NCI-H2081 (cell line): ENCODE measurements around the gene EIF4G3.
A peak's percentile ranks its signal among the peaks of the same experiment; 100 is the strongest.
"Not testable (repeated sequence)": the region's sequence is repeated elsewhere in the genome, so short reads cannot be mapped to it uniquely, and the experiment has no call there.

Source experiments
- DNase-seq, 2 experiments: peaks; one replicate each; lab custom pipeline; 2025; lab: John Stamatoyannopoulos, UW

EIF4G3 gene

DNA sequence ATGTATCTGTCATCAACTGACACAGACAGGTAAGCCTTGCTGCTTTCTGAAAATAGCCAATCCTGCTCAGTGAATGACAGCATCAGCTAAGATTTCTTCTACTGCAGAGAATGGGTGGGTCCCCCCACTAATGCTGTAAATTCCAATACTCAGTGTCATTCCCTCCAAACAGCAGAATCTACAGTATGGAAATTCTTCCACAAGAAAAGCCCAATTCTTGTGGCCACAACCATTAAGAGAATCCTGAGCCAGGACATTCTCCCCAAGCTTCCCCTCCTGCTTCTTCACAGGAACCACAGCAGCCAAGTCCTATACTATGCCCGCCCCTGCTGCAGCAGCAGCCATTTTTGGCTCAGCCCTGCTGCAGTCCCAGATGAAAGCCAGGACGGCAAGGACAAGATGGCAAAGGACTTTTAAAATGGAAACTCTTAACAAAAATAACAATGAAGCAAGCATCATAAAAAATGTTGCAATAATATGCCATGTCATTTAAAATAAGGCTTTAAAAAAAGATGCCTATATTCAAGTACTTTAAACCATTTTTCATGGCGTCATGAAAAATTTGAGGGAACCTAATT, 26.8 kb downstream of the EIF4G3 start:
- no peak for DNase-seq

DNA sequence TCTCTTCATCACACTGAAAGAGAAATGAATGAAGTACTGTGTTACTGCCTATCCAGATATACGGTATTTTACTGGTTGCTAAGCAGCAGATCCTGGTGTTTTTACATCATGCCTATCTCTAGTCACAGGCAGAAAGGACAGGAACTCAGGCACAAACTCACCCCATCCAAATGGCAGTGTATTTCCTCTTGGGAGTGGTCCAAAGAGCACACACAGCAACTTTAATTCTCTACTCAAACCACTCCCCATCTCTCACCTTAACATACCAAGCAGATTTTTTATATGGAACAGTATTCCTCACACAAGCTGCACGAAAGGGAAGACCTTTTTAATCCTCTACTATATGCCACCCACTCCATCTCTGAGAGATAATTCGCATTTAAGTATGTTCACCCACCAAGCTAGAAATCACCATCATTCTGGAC, 27.3 kb downstream of the EIF4G3 start:
- peak; percentile 20 to 56 for DNase-seq

GRCh38 chr1:21143752-21144151, 32.9 kb downstream of the EIF4G3 start:
- no peak for DNase-seq

- no peak for DNase-seq
Measured at GRCh38 chr1:21143138-21143537, 33.6 kb downstream of the EIF4G3 start.

GRCh38 chr1:21141030-21141429, 35.7 kb downstream of the EIF4G3 start:
- DNase-seq, result no peak

DNA sequence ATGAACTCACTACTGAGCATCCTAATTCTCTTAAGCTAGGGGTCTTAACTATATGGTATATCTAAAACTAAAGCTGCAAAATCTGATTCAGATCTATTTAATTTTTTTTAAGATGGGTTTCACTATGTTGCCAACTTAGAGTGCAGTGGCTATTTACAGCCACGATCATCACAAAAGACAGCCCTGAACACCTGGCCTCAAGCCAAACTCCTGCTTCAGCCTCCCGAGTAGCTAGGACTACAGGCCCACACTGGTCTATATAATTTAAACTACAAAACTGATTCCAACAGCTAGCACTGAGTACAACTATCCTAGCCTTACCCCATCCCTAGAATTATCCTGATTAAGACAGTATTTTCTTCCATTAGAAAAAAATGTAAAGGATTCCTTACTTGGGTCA, 37.1 kb downstream of the EIF4G3 start:
- peak; percentile 38 to 70 for DNase-seq

DNA sequence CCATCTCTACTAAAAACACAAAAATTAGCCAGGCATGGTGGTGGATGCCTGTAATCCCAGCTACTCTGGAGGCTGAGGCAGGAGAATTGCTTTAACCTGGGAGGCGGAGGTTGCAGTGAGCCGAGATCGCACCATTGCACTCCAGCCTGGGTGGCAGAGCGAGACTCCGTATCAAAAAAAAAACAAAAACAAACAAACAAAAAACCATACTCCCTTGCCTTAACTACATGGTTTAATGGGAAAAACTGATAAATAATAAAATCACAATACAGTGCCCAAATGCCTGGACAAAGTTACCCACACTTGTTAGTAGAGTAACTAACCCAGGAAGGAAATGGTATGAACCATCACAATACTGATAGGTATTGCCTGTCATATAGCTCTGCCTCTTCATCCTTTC, 40.4 kb downstream of the EIF4G3 start:
- DNase-seq, result not testable (repeated sequence)

GRCh38 chr1:21131200-21131599, 45.5 kb downstream of the EIF4G3 start:
- DNase-seq, result no peak

- no peak for DNase-seq
Measured at GRCh38 chr1:21129407-21129806, 47.3 kb downstream of the EIF4G3 start.

GRCh38 chr1:21126324-21126723, 50.4 kb downstream of the EIF4G3 start:
- DNase-seq, result peak in 1 of 2 experiments; percentile 9

- no peak for DNase-seq
Measured at GRCh38 chr1:21124846-21125245, 51.9 kb downstream of the EIF4G3 start.

DNA sequence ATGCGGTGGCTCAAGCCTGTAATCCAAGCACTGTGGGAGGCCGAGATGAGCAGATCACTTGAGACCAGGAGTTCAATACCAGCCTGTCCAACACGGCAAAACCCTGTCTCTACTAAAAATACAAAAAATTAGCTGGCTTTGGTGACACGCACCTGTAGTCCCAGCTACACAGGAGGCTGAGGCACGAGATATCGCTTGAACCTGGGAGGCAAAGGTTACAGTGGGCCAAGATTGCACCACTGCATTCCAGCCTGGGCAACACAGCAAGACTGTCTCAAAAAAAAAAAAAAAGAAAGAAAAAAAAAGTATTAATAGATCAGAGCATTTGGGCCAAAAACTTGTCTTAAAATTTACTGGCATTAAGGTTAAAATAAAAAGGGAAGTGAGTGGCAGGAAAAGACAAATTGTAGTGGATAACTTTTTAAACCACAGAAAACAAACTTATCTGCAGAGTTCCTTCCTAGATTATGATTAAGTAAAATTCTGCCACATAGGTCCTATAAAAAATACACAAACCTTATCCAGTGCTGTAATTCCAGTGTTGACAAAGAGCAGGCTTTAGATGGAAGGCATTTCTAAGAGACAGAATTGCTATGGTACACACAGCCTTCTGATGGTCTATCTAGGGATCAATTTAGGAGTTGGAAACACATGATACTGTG, 53.3 kb downstream of the EIF4G3 start:
- DNase-seq, result no peak

GRCh38 chr1:21121764-21122471, 54.8 kb downstream of the EIF4G3 start:
- no peak for DNase-seq

GRCh38 chr1:21118167-21118566, 58.5 kb downstream of the EIF4G3 start:
- DNase-seq, result peak in 1 of 2 experiments; percentile 8

- no peak for DNase-seq
Measured at GRCh38 chr1:21117597-21118001, 59.1 kb downstream of the EIF4G3 start.

GRCh38 chr1:21117159-21117558, 59.5 kb downstream of the EIF4G3 start:
- no peak for DNase-seq

DNA sequence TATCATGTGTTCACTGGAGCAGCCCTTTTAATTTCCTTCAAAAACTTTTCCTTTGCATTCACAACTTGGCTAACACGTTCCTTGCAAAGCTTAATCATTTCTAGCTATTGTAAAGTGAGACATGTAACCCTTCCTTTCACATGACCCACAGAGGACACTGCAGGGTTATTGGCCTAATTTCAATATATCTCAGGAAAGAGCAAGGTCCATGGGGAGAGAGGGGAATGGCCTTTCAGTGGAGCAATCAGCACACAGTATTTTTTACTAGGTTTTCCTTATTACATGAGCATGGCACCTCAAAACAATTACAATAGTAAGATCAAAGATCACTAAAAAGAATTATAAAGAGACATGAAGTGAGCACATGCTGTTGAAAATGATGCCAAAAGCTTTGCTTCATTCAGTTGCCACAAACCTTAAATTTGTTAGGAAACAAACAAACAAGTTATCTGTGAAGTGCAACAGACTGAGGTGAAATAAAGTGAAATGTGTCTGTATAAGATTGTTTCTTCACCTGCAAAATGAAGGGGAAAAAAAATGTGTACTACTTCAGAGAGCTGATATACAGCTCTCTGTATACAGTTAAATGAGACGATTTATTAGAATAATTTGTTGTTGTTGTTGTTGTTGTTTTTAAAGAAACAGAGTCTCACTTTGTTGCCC, 61.5 kb downstream of the EIF4G3 start:
- no peak for DNase-seq

GRCh38 chr1:21114431-21114830, 62.3 kb downstream of the EIF4G3 start:
- DNase-seq, result no peak

- no peak for DNase-seq
Measured at GRCh38 chr1:21110163-21110562, 66.5 kb downstream of the EIF4G3 start.

DNA sequence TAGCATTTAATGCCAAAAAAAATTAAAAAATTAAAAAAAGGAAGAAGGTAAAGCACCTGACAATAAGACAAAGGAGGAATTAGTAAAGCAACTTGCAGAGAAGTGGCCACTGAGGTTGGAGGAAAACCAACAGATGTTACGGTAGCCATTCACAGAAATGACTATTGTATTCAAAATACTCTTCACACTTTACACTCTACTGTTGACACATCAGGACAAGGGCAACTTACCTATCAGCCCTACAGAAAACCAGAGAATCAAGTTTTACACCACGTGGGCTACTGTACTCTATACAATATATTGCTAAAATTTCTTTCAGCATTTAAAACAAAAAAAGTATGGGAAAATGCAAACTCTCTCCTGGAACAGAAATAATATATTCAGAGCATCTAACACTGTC, 70.0 kb downstream of the EIF4G3 start:
- DNase-seq, result no peak

DNA sequence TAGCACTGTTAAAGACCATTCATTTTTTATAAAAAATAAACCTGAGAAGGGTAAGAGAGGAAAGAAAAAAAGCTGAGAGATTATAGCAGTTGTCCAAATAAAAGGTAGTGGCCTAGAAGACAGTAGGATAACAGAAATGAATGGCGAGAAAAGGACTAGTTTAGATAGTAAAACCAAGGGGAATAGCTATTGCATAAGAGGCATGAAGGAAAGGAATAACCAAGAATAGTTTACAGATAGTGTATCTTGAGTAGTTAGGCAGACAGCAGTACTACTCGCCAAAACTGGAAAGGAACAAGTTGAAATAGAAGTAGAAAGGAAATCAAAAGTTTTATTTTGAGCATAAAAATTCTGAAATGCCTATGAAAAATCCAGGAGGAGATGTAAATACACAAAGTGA, 70.5 kb downstream of the EIF4G3 start:
- no peak for DNase-seq

DNA sequence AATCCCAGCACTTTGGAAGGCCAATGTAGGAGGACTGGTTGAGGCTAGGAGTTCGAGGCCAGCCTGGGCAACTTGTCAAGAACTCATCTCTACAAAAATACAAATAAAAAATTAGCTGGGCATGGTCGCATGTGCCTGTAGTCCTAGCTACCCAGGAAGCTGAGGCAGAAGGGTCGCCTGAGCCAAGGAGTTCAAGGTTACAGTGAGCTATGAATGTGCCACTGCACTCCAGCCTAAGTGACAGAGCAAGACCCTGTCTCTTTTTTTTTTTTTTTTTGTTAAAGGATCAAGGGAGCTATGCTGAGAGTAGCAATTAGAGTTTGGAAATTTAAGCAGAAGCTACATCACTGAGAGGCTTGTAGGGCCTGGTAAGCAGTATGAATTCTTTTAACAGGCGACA, 70.9 kb downstream of the EIF4G3 start:
- DNase-seq, result no peak

GRCh38 chr1:21104683-21105082, 72.0 kb downstream of the EIF4G3 start:
- no peak for DNase-seq
